ENCODE measurements around the gene RIN3. TPM values are rescaled to one million over a fixed set of nuclear protein-coding genes. Genes with fewer than 3 reads are reported as not detected.
A peak's percentile ranks its signal among the peaks of the same experiment; 100 is the strongest.
"Not testable (repeated sequence)": the region's sequence is repeated elsewhere in the genome, so short reads cannot be mapped to it uniquely, and the experiment has no call there.

Gene RIN3
- total and polyA plus RNA-seq, 10 donors, result 17.2 to 117 (median 75.7) TPM

- TF ChIP-seq POLR2A (IDR thresholded peaks at IDR 0.05), result no peak
- TF ChIP-seq CTCF (IDR thresholded peaks at IDR 0.05 in 8 of 11, conservative IDR thresholded peaks at IDR 0.05 in 3 of 11), result no peak
- TF ChIP-seq POLR2AphosphoS5 (IDR thresholded peaks at IDR 0.05), result peak in 1 of 3 donors; percentile 46
- no peaks in the 10 kb centered on the region for H3K9me3 ChIP-seq
- DNase-seq, result peak; percentile 75
- peaks cover 0 to 8% (median 0%) of the 10 kb centered on the region in 6 donors for H3K36me3 ChIP-seq
- 37 to 50% (median 42%) methylated on average over 10 of the region's 10 CpGs for WGBS, 5 donors
- intact Hi-C loops (cut with DNase I; ENCODE audit: low total_unique reads), result no loop called here
- peaks cover 13 to 100% (median 61%) of the 10 kb centered on the region in 6 donors for H3K4me1 ChIP-seq
- no peaks in the 10 kb centered on the region for H3K27me3 ChIP-seq (replicated peaks in 1 of 7)
- H3K4me3 ChIP-seq, result no peak overlapping the region
- peak overlapping the region; percentile 48 to 85 (median 74) for H3K27ac ChIP-seq
These were observed 19.0 kb downstream of the RIN3 start for GRCh38 chr14:92532490-92533163.

- DNase-seq, result peak; percentile 29
- no peaks in the 10 kb centered on the region for H3K27me3 ChIP-seq (replicated peaks in 1 of 7)
- peak overlapping the region in 7 of 8 donors; percentile 17 to 69 (median 41) for H3K27ac ChIP-seq
- H3K9me3 ChIP-seq, result no peaks in the 10 kb centered on the region
- TF ChIP-seq POLR2AphosphoS5 (IDR thresholded peaks at IDR 0.05) (no peak), CTCF (IDR thresholded peaks at IDR 0.05 in 8 of 11, conservative IDR thresholded peaks at IDR 0.05 in 3 of 11) (no peak), POLR2A (IDR thresholded peaks at IDR 0.05) (no peak)
- no peak overlapping the region for H3K4me3 ChIP-seq
- peaks cover 27 to 100% (median 69%) of the 10 kb centered on the region in 6 donors for H3K4me1 ChIP-seq
- peaks cover 0 to 8% (median 0%) of the 10 kb centered on the region in 6 donors for H3K36me3 ChIP-seq
- 60 to 70% (median 64%) methylated on average over 16 to 17 of the region's 17 CpGs for WGBS, 5 donors
- intact Hi-C loops (cut with DNase I; ENCODE audit: low total_unique reads), result no loop called here
These were observed 21.5 kb downstream of the RIN3 start for GRCh38 chr14:92534932-92535643.

DNA sequence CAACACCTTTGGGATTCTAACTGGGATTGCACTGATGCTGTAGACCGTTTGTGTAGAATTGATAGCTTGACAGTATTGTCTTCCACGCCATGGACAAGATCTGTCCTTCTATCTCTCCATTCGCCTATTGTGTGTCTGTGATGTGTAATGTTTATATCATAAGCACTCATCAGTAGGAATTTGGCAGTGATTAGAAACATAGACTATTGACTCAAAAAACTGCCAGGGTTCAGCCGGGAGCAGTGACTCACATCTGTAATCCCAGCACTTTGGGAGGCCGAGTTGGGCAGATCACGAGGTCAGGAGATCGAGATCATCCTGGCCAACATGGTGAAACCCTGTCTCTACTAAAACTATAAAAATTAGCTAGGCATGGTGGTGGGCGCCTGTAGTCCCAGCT is 22.6 kb downstream of the RIN3 start:
- H3K27me3 ChIP-seq (replicated peaks in 1 of 7); DNase-seq; H3K4me3 ChIP-seq; intact Hi-C loops (cut with DNase I; ENCODE audit: low total_unique reads); H3K9me3 ChIP-seq; H3K36me3 ChIP-seq: not testable (repeated sequence)
- 88 to 92% (median 90%) methylated on average over 8 of the region's 8 CpGs for WGBS, 5 donors
- Histone ChIP-seq H3K27ac (peak overlapping the region in 2 of 8 donors; percentile 30 to 58), H3K4me1 (peaks cover 26 to 100% (median 70%) of the 10 kb centered on the region in 6 donors)

- 60 to 77% (median 71%) methylated on average over 6 of the region's 6 CpGs for WGBS, 5 donors
- Histone ChIP-seq H3K36me3 (no peaks in the 10 kb centered on the region), H3K9me3 (no peaks in the 10 kb centered on the region), H3K27me3 (replicated peaks in 1 of 7) (no peaks in the 10 kb centered on the region), H3K4me3 (no peak overlapping the region), H3K4me1 (peaks cover 18 to 92% (median 50%) of the 10 kb centered on the region in 6 donors), H3K27ac (peak overlapping the region in 5 of 8 donors; percentile 67 to 87 (median 76))
- DNase-seq, result no peak
- no peak for TF ChIP-seq POLR2A (IDR thresholded peaks at IDR 0.05)
- no peak for TF ChIP-seq CTCF (IDR thresholded peaks at IDR 0.05 in 8 of 11, conservative IDR thresholded peaks at IDR 0.05 in 3 of 11)
- no peak for TF ChIP-seq POLR2AphosphoS5 (IDR thresholded peaks at IDR 0.05)
- intact Hi-C loops (cut with DNase I; ENCODE audit: low total_unique reads), result no loop called here
These were observed 24.9 kb downstream of the RIN3 start for GRCh38 chr14:92538412-92538985.

Measured in spleen (tissue), 11 donors.